Psoas muscle (tissue), 8 donors: ENCODE data around the gene NADSYN1. TPM values are rescaled to one million over a fixed set of nuclear protein-coding genes. Genes with fewer than 3 reads are reported as not detected.

Source experiments
- ATAC-seq, 4 donors: fragments of 200-7000 bp; cut with Tn5 transposase; one replicate each; pipeline ENCODE4 v1.9.1; 2020; ENCODE audit warnings: moderate library complexity in 3 of 4, mild to moderate bottlenecking in 2 of 4
- DNase-seq, 2 donors: peaks; one replicate each; pipeline ENCODE4 v3.0.0-alpha.2; 2020
- H3K27ac ChIP-seq: fragments of 200-600 bp; one replicate; pipeline ENCODE4 v1.8.0; 2022
- H3K27me3 ChIP-seq, 3 donors: fragments of 200-600 bp in 1 of 3; one replicate each; pipeline versions ENCODE4 v1.6.1 to v1.8.0; 2013 to 2022; ENCODE audit warnings: low read length in 2 of 3, mild to moderate bottlenecking in 2 of 3, moderate library complexity in 1 of 3; ENCODE audit not compliant: insufficient read depth in 3 of 3
- H3K36me3 ChIP-seq, 2 donors: fragments of 200-600 bp in 1 of 2; one replicate each; pipeline versions ENCODE4 v1.6.1 to v1.8.0; 2013 to 2022; ENCODE audit warnings: low read depth in 1 of 2, mild to moderate bottlenecking in 1 of 2, moderate library complexity in 1 of 2; ENCODE audit not compliant: insufficient read depth in 1 of 2
- H3K4me1 ChIP-seq: fragments of 200-600 bp; one replicate; pipeline ENCODE4 v1.8.0; 2022
- H3K4me3 ChIP-seq: fragments of 200-600 bp; one replicate; pipeline ENCODE4 v1.8.0; 2022; ENCODE audit warnings: mild to moderate bottlenecking
- H3K9me3 ChIP-seq: fragments of 200-600 bp; one replicate; pipeline ENCODE4 v1.8.0; 2022
- CTCF ChIP-seq: fragments of 200-600 bp; IDR thresholded peaks from one replicate; pipeline ENCODE4 v1.8.0; 2022; ENCODE audit warnings: antibody characterized with exemption
- WGBS, 3 donors: extraction: QIAGEN DNeasy Blood & Tissue Kit; methylation state at CpG; one replicate each; pipeline versions ENCODE4 v1.1.6 to v1.1.7; 2013; 5-methylcytosine and 5-hydroxymethylcytosine counted together
- intact Hi-C, 2 donors: fragments of 100-400 bp; cut with DNase I; formaldehyde crosslinking; loops; one replicate each; pipeline versions ENCODE4 v1.11.0 to v1.14.2; 2022
- polyA plus RNA-seq, 3 donors: library from polyadenylated mRNA; stranded (reverse); fragments of 200-250 nt; gene quantifications; one replicate each; pipeline ENCODE4 v1.2.3, GENCODE V29; 2013
- total RNA-seq, 4 donors: library from RNA; stranded (reverse); fragmentation: NEBNext Ultra II Directional in 2 of 4; extraction: Animal tissue kit (Norgen Biotek cat#: 25700) in 2 of 4; gene quantifications; one replicate each; pipeline versions ENCODE4 v1.2.1 to v1.2.4, GENCODE V29; 2021 to 2023
- donor health status: healthy with polysubstance abuse.
- donor health status: DM: no; HTN: no; CAD: no; lungs with moderate emphysema.
- donor health status: Bipolar disorder and iron deficiency.
- donor health status: healthy.
- donor health status: DM: yes; HTN: yes; CAD: no.
- donor health status: DM: no; HTN: no; CAD: no.
- donor health status: DM: no; HTN: no; CAD: no.
- donor health status: DM: yes; HTN: yes; CAD: no.

NADSYN1 gene
- total and polyA plus RNA-seq, 7 donors: 7.8 to 19.3 (median 13.0) TPM

- no peak for ATAC-seq
- intact Hi-C loops: no loop called here
- H3K9me3 ChIP-seq: no peaks in the 10 kb centered on the region
- H3K4me3 ChIP-seq: no peak overlapping the region
- H3K27ac ChIP-seq: no peak overlapping the region
- TF ChIP-seq CTCF: no peak
- no peaks in the 10 kb centered on the region for H3K4me1 ChIP-seq
- 35 to 51% (median 35%) methylated on average over 7 of the region's 7 CpGs for WGBS, 3 donors
- no peaks in the 10 kb centered on the region for H3K36me3 ChIP-seq
- DNase-seq: no peak
- peaks cover 0 to 8% (median 3%) of the 10 kb centered on the region in 3 donors for H3K27me3 ChIP-seq
These were observed 44.2 kb upstream of the NADSYN1 start for GRCh38 chr11:71408826-71409225.

GRCh38 chr11:71410363-71410966, 42.5 kb upstream of the NADSYN1 start:
- Histone ChIP-seq H3K4me3 (no peak overlapping the region), H3K9me3 (no peaks in the 10 kb centered on the region), H3K27me3 (peaks cover 0 to 6% (median 3%) of the 10 kb centered on the region in 3 donors), H3K27ac (no peak overlapping the region), H3K36me3 (no peaks in the 10 kb centered on the region), H3K4me1 (no peaks in the 10 kb centered on the region)
- WGBS, 3 donors: 82 to 86% (median 83%) methylated on average over 7 of the region's 7 CpGs
- intact Hi-C loops: no loop called here
- ATAC-seq (no peak), DNase-seq (no peak)
- TF ChIP-seq CTCF: no peak

- Histone ChIP-seq H3K9me3 (no peaks in the 10 kb centered on the region), H3K4me1 (no peaks in the 10 kb centered on the region), H3K27ac (no peak overlapping the region), H3K27me3 (peaks cover 0 to 7% (median 0%) of the 10 kb centered on the region in 3 donors), H3K36me3 (no peaks in the 10 kb centered on the region), H3K4me3 (no peak overlapping the region)
- ATAC-seq (no peak), DNase-seq (no peak)
- no peak for TF ChIP-seq CTCF
- intact Hi-C loops: no loop called here
These were observed 38.4 kb upstream of the NADSYN1 start for GRCh38 chr11:71414645-71415044.

- Histone ChIP-seq H3K4me3 (no peak overlapping the region), H3K27me3 (peaks cover 0 to 6% (median 0%) of the 10 kb centered on the region in 3 donors), H3K4me1 (no peaks in the 10 kb centered on the region), H3K27ac (no peak overlapping the region), H3K9me3 (no peaks in the 10 kb centered on the region), H3K36me3 (no peaks in the 10 kb centered on the region)
- TF ChIP-seq CTCF: no peak
- DNase-seq (no peak), ATAC-seq (no peak)
- 36 to 54% (median 41%) methylated on average over 8 of the region's 8 CpGs for WGBS, 3 donors
- intact Hi-C loops: no loop called here
These were observed 34.4 kb upstream of the NADSYN1 start for GRCh38 chr11:71418643-71419042.
